Embryonic facial prominence (tissue), 1 donor: ENCODE data around the gene CD109.
A peak's percentile ranks its signal among the peaks of the same experiment; 100 is the strongest.
"Not testable (repeated sequence)": the region's sequence is repeated elsewhere in the genome, so short reads cannot be mapped to it uniquely, and the experiment has no call there.

Experiments
- DNase-seq: peaks from one replicate; pipeline ENCODE4 v3.0.0-alpha.2; 2016; ENCODE audit errors: extremely low spot score

Gene CD109

DNA sequence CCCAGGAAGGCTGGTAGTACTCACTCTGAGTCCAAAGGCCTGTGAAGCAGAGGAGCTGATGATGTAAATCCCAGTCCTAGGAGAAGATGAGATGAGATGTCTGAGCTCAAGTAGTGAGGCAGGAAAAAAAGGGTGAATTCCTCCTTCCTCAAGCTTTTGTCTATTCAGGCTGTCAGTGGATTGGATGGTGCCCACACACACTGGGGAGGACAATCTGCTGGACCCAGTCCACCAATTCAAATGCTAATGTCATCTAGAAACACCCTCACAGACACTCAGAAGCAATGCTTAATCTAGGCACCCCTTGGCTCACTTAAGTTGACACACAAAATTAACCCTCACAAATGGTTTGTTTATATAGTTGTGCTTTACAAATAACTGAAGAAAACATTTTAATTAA, 94.6 kb downstream of the CD109 start:
- DNase-seq = no peak

DNA sequence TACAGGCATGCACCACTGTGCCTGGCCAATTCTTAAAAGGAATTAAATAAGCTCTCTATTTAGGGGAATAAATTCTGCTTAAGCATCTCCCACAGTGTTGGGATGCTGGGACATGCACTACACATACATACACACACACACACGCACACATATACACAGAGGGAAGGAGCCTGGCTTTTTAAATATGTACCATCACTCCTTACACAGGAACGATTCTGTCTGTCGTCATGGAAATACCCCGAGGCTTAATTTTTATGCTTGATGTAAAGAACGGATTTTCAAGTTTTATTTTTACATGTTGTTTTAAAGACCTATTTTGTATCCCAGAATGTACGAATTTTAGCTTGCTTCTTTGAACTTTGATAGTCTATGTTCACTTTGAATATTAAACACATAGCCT, 95.3 kb downstream of the CD109 start:
- DNase-seq = peak; percentile 48

GRCh38 chr6:73792738-73793137, 96.7 kb downstream of the CD109 start:
- no peak for DNase-seq

DNA sequence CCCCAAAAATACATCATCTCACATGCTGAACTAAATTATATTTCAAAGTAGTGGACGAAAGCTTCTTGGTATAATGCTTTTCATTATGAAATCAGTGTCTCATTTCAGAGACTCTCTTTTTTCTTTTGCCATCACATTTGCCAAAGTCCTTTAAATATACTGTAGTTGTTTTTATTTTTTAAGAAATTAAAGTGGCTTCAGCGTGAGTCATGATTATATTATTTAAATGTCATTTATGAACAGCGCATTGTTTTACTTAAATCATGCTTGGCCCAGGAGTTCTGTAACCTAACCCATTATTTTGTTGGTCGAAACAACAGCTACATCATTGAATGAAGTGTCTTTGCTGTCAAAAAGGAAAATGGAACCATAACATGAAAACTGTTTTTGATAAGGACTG, 100.9 kb downstream of the CD109 start:
- DNase-seq = no peak

GRCh38 chr6:73797861-73798260, 101.9 kb downstream of the CD109 start:
- no peak for DNase-seq

DNA sequence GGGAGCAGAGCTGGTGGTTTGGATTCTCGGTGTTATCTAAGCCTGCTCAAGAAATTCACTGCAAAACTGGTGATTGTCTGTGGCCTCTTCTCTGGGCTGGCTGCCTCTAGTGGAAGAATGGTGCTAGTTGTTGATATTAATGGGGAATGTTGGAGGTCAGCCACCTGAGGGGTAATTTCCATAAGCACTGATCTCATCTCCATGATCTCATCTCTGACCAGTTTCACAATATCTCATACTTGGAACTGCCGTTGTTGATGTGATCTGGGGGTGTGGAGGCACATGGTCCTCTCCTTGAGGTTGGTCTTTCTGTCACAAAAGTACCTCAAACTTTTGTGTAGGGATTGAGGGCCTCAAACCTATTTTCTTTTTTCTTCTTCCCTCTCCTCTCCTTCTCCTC, 102.6 kb downstream of the CD109 start:
- no peak for DNase-seq

DNA sequence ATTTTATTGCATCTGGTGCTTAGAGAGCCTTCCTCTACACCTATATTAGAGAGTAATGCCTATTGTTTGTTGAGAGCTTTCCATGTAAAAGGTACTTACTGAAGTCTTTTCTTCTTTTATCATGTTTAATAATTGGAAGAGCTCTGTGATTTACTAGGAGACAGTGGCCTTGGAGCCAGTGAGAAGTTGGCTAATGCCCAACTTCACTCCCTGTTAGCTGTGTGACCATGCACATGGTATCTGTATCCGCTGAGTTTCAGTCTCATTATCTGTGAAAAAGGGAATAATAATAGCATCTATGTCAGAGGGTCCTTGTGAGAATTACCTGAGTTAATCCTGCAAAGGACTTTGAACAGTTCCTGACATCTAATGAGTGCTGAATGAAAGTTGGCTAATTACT, 105.0 kb downstream of the CD109 start:
- no peak for DNase-seq

GRCh38 chr6:73801652-73802268, 105.8 kb downstream of the CD109 start:
- no peak for DNase-seq

GRCh38 chr6:73802366-73802765, 106.4 kb downstream of the CD109 start:
- no peak for DNase-seq

DNA sequence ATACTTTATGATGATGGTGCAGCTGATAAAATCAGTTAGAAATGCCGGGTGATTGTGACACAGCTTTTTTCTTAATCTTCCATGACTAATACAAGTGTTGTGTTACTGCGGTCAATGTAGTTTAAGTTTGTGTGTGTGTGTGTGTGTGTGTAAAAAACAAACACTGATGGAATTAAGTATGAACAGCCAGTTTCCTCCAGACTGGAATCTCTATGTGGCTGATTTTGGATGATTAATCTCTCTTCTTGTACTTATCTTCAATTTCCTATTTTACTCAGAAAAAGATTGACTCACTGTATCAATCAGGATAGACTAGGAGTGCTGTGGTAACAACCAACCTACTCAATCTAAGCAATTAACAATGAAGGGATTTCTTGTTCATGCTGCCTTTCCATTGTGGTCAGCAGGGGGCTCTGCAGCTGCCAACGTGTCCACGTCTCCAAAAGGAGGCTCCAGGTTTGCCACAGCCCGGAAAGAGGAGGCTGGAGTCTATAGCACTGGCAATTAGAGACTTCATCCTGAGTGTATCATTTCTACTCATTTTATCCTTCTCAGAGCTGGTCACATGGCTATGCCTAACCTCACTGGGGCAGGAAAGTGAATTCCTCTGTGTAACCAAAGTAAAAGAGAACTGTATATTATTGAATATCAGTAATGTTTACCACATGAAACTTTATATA, 107.7 kb downstream of the CD109 start:
- DNase-seq = peak; percentile 84

DNA sequence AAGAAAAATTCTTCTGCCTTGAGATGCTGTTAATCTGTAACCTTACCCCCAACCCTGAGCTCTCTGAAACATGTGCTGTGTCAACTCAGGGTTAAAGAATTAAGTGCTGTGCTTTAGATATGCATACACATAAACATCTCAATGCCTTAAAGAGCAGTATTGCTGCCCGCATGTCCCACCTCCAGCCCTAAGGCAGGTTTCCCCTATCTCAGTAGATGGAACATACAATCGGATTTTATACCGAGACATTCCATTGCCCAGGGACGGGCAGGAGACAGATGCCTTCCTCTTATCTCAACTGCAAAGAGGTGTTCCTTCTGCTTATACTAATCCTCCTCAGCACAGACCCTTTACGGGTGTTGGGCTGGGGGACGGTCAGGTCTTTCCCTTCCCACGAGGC, 109.2 kb downstream of the CD109 start:
- DNase-seq = not testable (repeated sequence)

DNA sequence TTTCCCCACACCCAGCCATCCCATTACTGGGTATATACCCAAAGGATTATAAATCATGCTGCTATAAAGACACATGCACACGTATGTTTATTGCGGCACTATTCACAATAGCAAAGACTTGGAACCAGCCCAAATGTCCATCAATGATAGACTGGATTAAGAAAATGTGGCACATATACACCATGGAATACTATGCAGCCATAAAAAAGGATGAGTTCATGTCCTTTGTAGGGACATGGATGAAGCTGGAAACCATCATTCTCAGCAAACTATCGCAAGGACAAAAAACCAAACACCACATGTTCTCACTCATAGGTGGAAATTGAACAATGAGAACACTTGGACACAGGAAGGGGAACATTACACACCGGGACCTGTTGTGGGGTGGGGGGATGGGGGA, 110.0 kb downstream of the CD109 start:
- DNase-seq = not testable (repeated sequence)

DNA sequence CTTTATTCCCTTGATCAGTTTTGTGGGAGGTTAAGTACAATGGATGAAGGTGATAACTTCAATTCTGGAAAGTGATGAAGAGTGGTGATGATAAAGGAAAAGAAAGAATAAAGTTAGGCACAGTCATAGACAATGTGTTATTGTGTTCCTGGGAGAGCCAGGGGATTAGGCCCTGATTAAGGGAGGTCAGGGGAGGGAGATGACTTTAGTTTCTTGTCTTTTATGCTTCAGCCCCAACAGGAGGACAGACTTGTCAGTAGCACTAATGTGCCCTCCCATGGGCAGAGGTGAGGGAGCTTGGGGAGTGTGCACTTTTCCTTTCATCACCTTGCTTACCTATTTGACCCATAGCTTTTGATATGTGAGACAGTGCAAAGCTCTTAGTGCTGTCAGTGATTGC, 115.7 kb downstream of the CD109 start:
- no peak for DNase-seq

DNA sequence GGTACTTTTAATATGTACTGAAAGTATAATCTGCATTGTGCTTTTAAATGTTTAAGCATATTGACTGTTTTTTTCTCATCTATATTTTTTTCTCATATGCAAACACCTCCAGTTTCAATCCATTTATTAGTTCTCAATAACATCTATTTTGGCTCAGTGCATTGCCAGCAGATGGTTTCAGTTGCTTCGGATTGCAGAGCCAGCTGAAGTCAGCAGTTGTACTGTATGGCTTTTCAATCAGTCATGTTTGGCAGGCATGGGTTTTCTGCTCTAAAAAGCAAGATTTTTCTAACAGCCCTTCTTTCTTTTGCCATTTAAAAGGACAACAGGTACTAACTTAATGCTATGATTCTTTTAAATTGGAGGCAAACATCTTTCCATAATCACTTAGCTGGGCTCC, 121.2 kb downstream of the CD109 start:
- no peak for DNase-seq

- DNase-seq = no peak
Observed at GRCh38 chr6:73823046-73823735, 127.2 kb downstream of the CD109 start.

GRCh38 chr6:73823832-73824231, 127.8 kb downstream of the CD109 start:
- DNase-seq = no peak

- DNase-seq = no peak
Observed at GRCh38 chr6:73826571-73826970, 130.6 kb downstream of the CD109 start.

DNA sequence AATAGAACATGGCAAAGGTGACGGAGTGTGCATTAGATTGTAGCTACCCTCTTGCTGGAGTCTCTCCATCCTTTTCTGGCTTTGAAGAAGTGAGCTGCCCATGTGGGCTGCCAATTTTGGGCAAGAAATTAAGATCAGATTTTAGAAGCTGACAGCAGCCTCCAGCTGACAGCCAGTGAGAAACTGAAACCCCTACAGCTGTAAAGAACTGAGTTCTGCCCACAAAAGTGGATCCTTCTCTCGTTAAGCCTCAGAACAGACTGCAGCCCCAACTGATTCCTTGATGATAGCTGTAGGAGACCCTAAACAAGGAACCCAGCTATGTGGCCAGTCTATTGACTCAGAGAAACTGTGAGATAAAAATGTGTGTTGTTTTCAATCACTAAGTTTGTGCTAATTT, 134.1 kb downstream of the CD109 start:
- no peak for DNase-seq

- DNase-seq = no peak
Observed at GRCh38 chr6:73832313-73832712, 136.3 kb downstream of the CD109 start.

DNA sequence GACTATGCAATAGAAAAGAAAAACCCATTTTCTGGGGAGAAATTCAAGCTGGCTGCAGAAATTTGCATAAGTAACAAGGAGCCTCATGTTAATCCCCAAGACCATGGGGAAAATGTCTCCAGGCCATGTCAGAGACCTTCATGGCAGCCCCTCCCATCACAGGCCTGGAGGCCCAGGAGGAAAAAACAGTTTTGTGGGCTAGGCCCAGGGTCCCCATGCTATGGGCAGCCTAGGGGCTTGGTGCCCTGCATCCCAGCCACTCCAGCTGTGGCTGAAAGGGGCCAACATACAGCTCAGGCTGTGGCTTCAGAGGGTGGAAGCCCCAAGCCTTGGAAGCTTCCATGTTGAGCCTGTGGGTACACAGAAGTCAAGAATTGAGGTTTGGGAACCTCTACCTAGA, 148.7 kb downstream of the CD109 start:
- not testable (repeated sequence) for DNase-seq

DNA sequence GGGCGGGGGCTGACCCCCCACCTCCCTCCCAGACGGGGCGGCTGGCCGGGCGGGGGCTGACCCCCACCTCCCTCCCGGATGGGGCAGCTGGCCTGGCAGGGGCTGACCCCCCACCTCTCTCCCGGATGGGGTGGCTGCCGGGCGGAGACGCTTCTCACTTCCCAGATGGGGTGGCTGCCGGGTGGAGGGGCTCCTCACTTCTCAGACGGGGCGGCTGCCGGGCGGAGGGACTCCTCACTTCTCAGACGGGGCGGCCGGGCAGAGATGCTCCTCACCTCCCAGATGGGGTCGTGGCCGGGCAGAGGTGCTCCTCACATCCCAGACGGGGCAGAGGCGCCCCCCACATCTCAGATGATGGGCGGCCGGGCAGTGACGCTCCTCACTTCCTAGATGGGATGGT, 155.0 kb downstream of the CD109 start:
- DNase-seq = not testable (repeated sequence)

DNA sequence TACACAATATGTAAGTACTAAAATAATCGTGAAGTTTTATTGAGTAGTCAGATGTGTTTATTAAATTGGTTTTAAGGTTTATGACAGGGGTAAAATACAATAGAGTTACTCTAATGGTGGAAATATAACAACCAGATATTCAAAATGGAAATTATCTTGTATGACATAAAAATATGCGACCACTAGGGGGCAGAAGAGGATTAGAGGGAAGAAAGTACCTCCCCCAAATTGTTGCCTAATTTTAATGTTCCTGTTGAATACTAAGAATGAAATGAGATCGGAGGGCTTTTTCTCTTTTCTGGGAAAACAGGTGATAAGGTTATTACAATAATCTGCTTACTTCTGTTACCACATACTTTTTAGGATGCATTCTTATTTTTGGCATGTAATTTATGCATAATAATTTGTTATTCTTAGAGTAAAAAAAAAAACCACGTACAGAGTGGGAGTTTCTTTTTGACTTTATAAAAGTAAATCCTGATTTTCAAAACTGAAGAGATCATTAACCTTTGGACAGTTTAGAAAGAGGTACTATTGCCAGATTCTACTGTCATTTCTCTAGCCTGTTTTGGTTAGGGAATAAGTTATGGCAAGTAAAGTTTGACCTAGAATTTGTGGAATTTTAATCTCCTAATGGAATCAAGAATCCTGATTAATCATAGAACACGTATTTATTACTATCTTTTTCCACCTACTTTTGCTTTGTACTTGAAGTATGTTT, 159.2 kb downstream of the CD109 start:
- DNase-seq = peak; percentile 59
